Measurements from ENCODE around the gene USP54.

Gene USP54

DNA sequence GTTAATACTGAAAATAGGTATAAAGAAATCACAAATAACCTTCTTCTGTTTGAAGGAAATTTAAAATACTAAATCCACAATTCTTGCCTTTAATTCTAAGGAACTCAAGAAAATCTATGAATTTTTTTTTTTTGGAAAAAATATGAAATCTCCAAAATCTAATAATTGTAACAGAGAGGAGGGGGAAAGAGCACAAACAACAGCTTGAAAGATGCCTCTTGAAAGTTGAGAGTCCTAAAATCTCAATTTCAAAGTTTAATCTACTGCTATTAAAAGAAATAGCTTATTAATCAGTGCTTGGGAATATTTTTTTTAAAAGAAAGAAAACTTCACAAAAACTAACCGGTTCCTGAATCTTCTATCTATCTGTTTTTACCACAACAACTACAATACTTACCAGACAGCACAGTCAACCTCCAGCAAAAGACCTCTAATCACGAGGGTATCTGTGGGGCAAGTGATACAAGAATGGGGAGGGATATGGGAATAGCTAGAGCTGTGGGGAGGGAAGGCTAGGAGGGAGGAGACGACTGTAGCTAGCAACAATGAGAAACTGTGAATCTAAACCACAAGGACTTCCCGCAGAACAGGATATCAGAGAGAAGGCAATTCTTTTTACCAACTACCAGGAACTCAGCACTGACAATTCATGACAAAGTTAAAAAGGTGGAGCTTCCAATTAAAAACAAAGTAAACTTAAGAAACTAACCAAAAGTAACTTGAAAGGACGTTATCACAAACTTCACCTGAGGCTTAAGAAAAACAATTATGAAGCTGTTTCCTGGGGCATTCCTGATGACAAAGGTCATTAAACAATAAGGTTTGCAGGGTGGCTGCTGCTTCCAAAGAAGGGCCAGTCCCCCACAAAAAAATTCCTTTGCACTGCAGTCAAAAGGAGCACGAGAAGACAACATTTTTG is at the start of gene USP54:
Gene USP54 (minus strand): TSS at position 462 of the 919 bp plus-strand sequence. CDS start 15,684 bp downstream, outside the sequence.
- Histone ChIP-seq H3K27ac (peak within 1 kb of the TSS; percentile 29 to 49), H3K9me3 (no peaks in the 10 kb centered on the region), H3K27me3 (no peaks in the 10 kb centered on the region), H3K36me3 (no peaks in the 10 kb centered on the region), H3K4me1 (peaks cover 0 to 36% (median 26%) of the 10 kb centered on the region in 4 donors), H3K4me3 (no peak within 1 kb of the TSS)
- intact Hi-C loops (cut with DNase I; ENCODE audit: low total_unique reads) = no loop called here
- TF ChIP-seq, protein P1, sequence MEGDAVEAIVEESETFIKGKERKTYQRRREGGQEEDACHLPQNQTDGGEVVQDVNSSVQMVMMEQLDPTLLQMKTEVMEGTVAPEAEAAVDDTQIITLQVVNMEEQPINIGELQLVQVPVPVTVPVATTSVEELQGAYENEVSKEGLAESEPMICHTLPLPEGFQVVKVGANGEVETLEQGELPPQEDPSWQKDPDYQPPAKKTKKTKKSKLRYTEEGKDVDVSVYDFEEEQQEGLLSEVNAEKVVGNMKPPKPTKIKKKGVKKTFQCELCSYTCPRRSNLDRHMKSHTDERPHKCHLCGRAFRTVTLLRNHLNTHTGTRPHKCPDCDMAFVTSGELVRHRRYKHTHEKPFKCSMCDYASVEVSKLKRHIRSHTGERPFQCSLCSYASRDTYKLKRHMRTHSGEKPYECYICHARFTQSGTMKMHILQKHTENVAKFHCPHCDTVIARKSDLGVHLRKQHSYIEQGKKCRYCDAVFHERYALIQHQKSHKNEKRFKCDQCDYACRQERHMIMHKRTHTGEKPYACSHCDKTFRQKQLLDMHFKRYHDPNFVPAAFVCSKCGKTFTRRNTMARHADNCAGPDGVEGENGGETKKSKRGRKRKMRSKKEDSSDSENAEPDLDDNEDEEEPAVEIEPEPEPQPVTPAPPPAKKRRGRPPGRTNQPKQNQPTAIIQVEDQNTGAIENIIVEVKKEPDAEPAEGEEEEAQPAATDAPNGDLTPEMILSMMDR (IDR thresholded peaks at IDR 0.05) = no peak
- DNase-seq = no peak

DNA sequence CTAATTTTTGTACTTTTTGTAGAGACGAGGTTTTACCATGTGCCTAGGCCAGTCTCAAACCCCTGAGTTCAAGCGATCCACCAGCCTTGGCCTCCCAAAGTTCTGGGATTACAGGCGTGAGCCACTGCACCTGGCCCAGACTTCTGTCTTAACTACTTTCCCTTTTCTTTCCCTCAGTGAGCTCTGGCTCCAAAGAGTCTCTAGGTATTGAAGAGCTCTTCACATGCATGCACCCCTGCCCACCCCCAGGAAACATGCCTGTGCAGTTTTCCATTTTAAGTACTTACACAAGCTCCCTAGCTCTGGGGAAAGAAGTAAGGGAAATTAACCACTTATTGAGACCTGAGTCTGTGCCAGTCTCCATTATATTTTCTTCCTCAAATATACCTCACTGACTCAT is 48.1 kb upstream of the USP54 start:
- Histone ChIP-seq H3K4me3 (no peak overlapping the region), H3K9me3 (no peaks in the 10 kb centered on the region), H3K27me3 (no peaks in the 10 kb centered on the region), H3K27ac (no peak overlapping the region), H3K4me1 (peaks cover 7 to 33% (median 17%) of the 10 kb centered on the region in 4 donors), H3K36me3 (peaks cover 0 to 22% (median 2%) of the 10 kb centered on the region in 3 donors)
- DNase-seq = no peak
- TF ChIP-seq, protein P1 (IDR thresholded peaks at IDR 0.05) = no peak
- intact Hi-C loops (cut with DNase I; ENCODE audit: low total_unique reads) = no loop called here

DNA sequence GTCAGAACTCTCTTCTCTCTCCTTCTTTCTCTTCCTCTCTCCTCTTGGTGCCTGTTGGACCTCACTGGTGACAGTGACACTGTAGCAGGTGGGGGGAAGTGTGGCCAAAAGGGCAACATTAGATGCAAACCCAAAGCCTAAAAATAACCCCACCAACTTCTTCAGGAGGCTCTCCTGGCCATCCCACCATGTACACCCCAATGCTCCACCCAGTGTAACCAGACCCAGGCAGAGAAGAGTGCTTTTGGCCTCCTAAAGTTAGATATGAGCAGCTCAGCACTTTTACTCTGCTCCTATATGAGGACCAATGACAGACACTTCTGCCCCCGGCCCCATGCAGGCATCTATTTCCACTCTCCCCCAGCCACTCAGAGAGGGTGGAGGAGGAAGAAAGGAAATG is 44.6 kb upstream of the USP54 start:
- Histone ChIP-seq H3K27me3 (no peaks in the 10 kb centered on the region), H3K36me3 (peaks cover 0 to 41% (median 3%) of the 10 kb centered on the region in 3 donors), H3K4me1 (peaks cover 0 to 9% (median 5%) of the 10 kb centered on the region in 4 donors), H3K27ac (no peak overlapping the region), H3K9me3 (no peaks in the 10 kb centered on the region), H3K4me3 (no peak overlapping the region)
- TF ChIP-seq, protein P1 (IDR thresholded peaks at IDR 0.05) = no peak
- DNase-seq = no peak
- intact Hi-C loops (cut with DNase I; ENCODE audit: low total_unique reads) = no loop called here

- intact Hi-C loops (cut with DNase I; ENCODE audit: low total_unique reads) = no loop called here
- no peak for DNase-seq
- H3K27me3 ChIP-seq = no peaks in the 10 kb centered on the region
These were observed 43.3 kb upstream of the USP54 start for GRCh38 chr10:73634421-73634820.

DNA sequence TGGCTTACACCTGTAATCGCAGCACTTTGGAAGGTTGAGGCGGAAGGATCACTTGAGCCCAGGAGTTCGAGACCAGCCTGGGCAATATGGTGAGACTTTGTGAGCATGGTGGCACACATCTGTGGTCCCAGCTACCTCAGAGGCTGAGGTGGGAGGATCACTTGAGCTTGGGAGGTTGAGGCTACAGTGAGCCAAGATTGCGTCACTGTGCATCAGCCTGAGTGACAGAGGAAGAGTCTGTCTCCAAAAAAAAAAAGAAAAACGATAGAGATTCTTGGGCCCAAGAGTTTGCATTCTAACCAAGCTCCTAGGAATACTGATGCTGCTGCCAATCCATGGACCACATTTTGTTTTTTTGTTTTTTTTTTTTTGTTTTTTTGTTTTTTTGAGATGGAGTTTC is 38.0 kb upstream of the USP54 start:
- TF ChIP-seq, protein P1 (IDR thresholded peaks at IDR 0.05) = no peak
- Histone ChIP-seq H3K4me3 (no peak overlapping the region), H3K36me3 (peaks cover 0 to 18% (median under 1%) of the 10 kb centered on the region in 3 donors), H3K27me3 (no peaks in the 10 kb centered on the region), H3K9me3 (no peaks in the 10 kb centered on the region), H3K27ac (no peak overlapping the region), H3K4me1 (peaks cover 0 to 17% (median 7%) of the 10 kb centered on the region in 4 donors)
- DNase-seq = peak in 1 of 2 donors; percentile 12
- intact Hi-C loops (cut with DNase I; ENCODE audit: low total_unique reads) = loop anchor here (5.0 kb wide), 1 partner anchor 42 kb away; no protein-coding TSS in a partner anchor

More at GRCh38 chr10:73634421-73634820, 43.3 kb upstream of the USP54 start:
- H3K27ac ChIP-seq = no peak overlapping the region
- H3K36me3 ChIP-seq = peaks cover 0 to 41% (median 3%) of the 10 kb centered on the region in 3 donors
- TF ChIP-seq, protein P1 (IDR thresholded peaks at IDR 0.05) = no peak
- H3K4me1 ChIP-seq = no peaks in the 10 kb centered on the region
- no peak overlapping the region for H3K4me3 ChIP-seq
- no peaks in the 10 kb centered on the region for H3K9me3 ChIP-seq
